NCI-H1930 (cell line): ENCODE data around the gene MAP3K9.
"Not testable (repeated sequence)": the region's sequence is repeated elsewhere in the genome, so short reads cannot be mapped to it uniquely, and the experiment has no call there.

ENCODE experiments used
- DNase-seq, 2 experiments: peaks; one replicate each; lab custom pipeline; 2025; lab: John Stamatoyannopoulos, UW

Gene MAP3K9

GRCh38 chr14:70724944-70725343, 84.4 kb downstream of the MAP3K9 start:
- no peak for DNase-seq

GRCh38 chr14:70724110-70724509, 85.2 kb downstream of the MAP3K9 start:
- no peak for DNase-seq

- DNase-seq, result no peak
These were observed 86.0 kb downstream of the MAP3K9 start for GRCh38 chr14:70723276-70723675.

- DNase-seq, result no peak
These were observed 86.9 kb downstream of the MAP3K9 start for GRCh38 chr14:70722418-70722817.

- DNase-seq, result no peak
These were observed 87.8 kb downstream of the MAP3K9 start for GRCh38 chr14:70721542-70721941.

GRCh38 chr14:70718383-70719118, 90.8 kb downstream of the MAP3K9 start:
- DNase-seq, result no peak

- DNase-seq, result no peak
These were observed 92.4 kb downstream of the MAP3K9 start for GRCh38 chr14:70716958-70717357.

- DNase-seq, result no peak
These were observed 92.8 kb downstream of the MAP3K9 start for GRCh38 chr14:70716483-70716882.

- DNase-seq, result peak; percentile 47 to 55
These were observed 95.2 kb downstream of the MAP3K9 start for GRCh38 chr14:70714055-70714550.

GRCh38 chr14:70713511-70713916, 95.8 kb downstream of the MAP3K9 start:
- no peak for DNase-seq

- DNase-seq, result no peak
These were observed 96.2 kb downstream of the MAP3K9 start for GRCh38 chr14:70713096-70713495.

- DNase-seq, result no peak
These were observed 97.9 kb downstream of the MAP3K9 start for GRCh38 chr14:70711451-70711850.

- peak; percentile 39 to 65 for DNase-seq
These were observed 99.5 kb downstream of the MAP3K9 start for GRCh38 chr14:70709726-70710382.

- DNase-seq, result peak in 1 of 2 experiments; percentile 39
These were observed 100.4 kb downstream of the MAP3K9 start for GRCh38 chr14:70708717-70709570.

- no peak for DNase-seq
These were observed 101.9 kb downstream of the MAP3K9 start for GRCh38 chr14:70707138-70708038.

GRCh38 chr14:70706177-70706576, 103.1 kb downstream of the MAP3K9 start:
- no peak for DNase-seq

- DNase-seq, result no peak
These were observed 104.4 kb downstream of the MAP3K9 start for GRCh38 chr14:70704960-70705359.

GRCh38 chr14:70703621-70704168, 105.6 kb downstream of the MAP3K9 start:
- not testable (repeated sequence) for DNase-seq

- DNase-seq, result no peak
These were observed 107.2 kb downstream of the MAP3K9 start for GRCh38 chr14:70702161-70702560.

GRCh38 chr14:70701610-70702009, 107.7 kb downstream of the MAP3K9 start:
- no peak for DNase-seq

- DNase-seq, result no peak
These were observed 108.2 kb downstream of the MAP3K9 start for GRCh38 chr14:70700955-70701585.
